IMR-90 (cell line): ENCODE measurements around the gene ADCY2. TPM values are rescaled to one million over a fixed set of nuclear protein-coding genes. Genes with fewer than 3 reads are reported as not detected.

Experiments
- ATAC-seq: fragments of 200-7000 bp; cut with Tn5 transposase; 2 replicates; pipeline ENCODE4 v1.9.1; 2020; ENCODE audit warnings: low read depth, mild to moderate bottlenecking, moderate library complexity
- BruUV-seq: library from RNA; stranded (reverse); fragments of 400-500 nt; replicated peaks from 2 replicates; lab custom pipeline; 2021; lab: Mats Ljungman, UMichigan
- CTCF ChIA-PET: fragments of 300-600 bp; formaldehyde crosslinking; extraction: SDS; loops from one replicate; lab custom pipeline; 2021; ENCODE audit warnings: antibody characterized with exemption; lab: Yijun Ruan, JAX
- POLR2A ChIA-PET: fragments of 300-600 bp; sonication (Branson Sonifier 250); formaldehyde crosslinking; loops from one replicate; lab custom pipeline; 2022; ENCODE audit warnings: antibody characterized with exemption; ENCODE audit not compliant: unreplicated experiment; lab: Charles Lee
- DNase-seq: peaks from one replicate; pipeline ENCODE4 v3.0.0; 2013
- H2AFZ ChIP-seq: replicated peaks from 2 replicates; pipeline ENCODE3; 2013; ENCODE audit warnings: low read length, mild to moderate bottlenecking; ENCODE audit not compliant: poor library complexity
- H2AK5ac ChIP-seq: 2 replicates; pipeline ENCODE4 v1.6.1; 2013; ENCODE audit warnings: low read depth, low read length, inconsistent platforms
- H2AK9ac ChIP-seq: replicated peaks from 2 replicates; pipeline ENCODE3; 2013; ENCODE audit warnings: mild to moderate bottlenecking, low read depth, low read length, moderate library complexity; ENCODE audit not compliant: poor library complexity
- H2BK120ac ChIP-seq: 2 replicates; pipeline ENCODE4 v1.6.1; 2013; ENCODE audit warnings: low read depth, low read length, inconsistent platforms
- H2BK15ac ChIP-seq: 3 replicates; pipeline ENCODE4 v1.6.1; 2013; ENCODE audit warnings: low read depth, low read length, inconsistent platforms
- H2BK20ac ChIP-seq: 2 replicates; pipeline ENCODE4 v1.6.1; 2013; ENCODE audit warnings: low read depth, mild to moderate bottlenecking, inconsistent platforms, low read length, moderate library complexity
- H2BK5ac ChIP-seq: 2 replicates; pipeline ENCODE4 v1.6.1; 2013; ENCODE audit warnings: mild to moderate bottlenecking, low read depth, low read length, inconsistent platforms; ENCODE audit not compliant: poor library complexity, severe bottlenecking
- H3K14ac ChIP-seq: replicated peaks from 2 replicates; pipeline ENCODE4 v1.6.1; 2013; ENCODE audit warnings: low read depth, low read length, inconsistent platforms
- H3K18ac ChIP-seq: 2 replicates; pipeline ENCODE4 v1.6.1; 2013; ENCODE audit warnings: low read depth, low read length, control low read depth
- H3K23ac ChIP-seq: 2 replicates; pipeline ENCODE4 v1.6.1; 2013; ENCODE audit warnings: low read depth, low read length, inconsistent platforms
- H3K27ac ChIP-seq: 2 replicates; pipeline ENCODE4 v1.5.1; 2013; ENCODE audit warnings: mild to moderate bottlenecking, control low read depth, low read length; ENCODE audit not compliant: insufficient read depth
- H3K27me3 ChIP-seq: 2 replicates; pipeline ENCODE4 v1.6.1; 2013; ENCODE audit warnings: low read length; ENCODE audit not compliant: control insufficient read depth, insufficient read depth
- H3K36me3 ChIP-seq: 2 replicates; pipeline ENCODE4 v1.6.1; 2013; ENCODE audit warnings: low read length, mixed read lengths; ENCODE audit not compliant: control insufficient read depth, insufficient read depth
- H3K4ac ChIP-seq: 2 replicates; pipeline ENCODE4 v1.6.1; 2013; ENCODE audit warnings: low read depth, low read length, inconsistent platforms
- H3K4me1 ChIP-seq: 2 replicates; pipeline ENCODE4 v1.6.1; 2013; ENCODE audit warnings: low read length, mixed read lengths; ENCODE audit not compliant: control insufficient read depth, insufficient read depth
- H3K4me2 ChIP-seq: 2 replicates; pipeline ENCODE4 v1.6.1; 2013; ENCODE audit warnings: low read depth, mild to moderate bottlenecking, control low read depth, low read length, moderate library complexity
- H3K4me3 ChIP-seq: 2 replicates; pipeline ENCODE4 v1.5.1; 2013; ENCODE audit warnings: low read depth, mild to moderate bottlenecking, control low read depth, low read length, moderate library complexity; ENCODE audit not compliant: insufficient read depth
- H3K56ac ChIP-seq: 2 replicates; pipeline ENCODE4 v1.6.1; 2013; ENCODE audit warnings: low read length, inconsistent platforms; ENCODE audit not compliant: insufficient read depth; ENCODE audit errors: extremely low read depth
- H3K79me1 ChIP-seq, 2 experiments: 2 replicates each; pipeline ENCODE4 v1.6.1; 2013; ENCODE audit warnings: low read length in 2 of 2, inconsistent platforms in 1 of 2, low read depth in 1 of 2
- H3K9ac ChIP-seq: 2 replicates; pipeline ENCODE4 v1.6.1; 2013; ENCODE audit warnings: low read depth, low read length, control low read depth
- H3K9me1 ChIP-seq: 2 replicates; pipeline ENCODE4 v1.6.1; 2013; ENCODE audit warnings: low read length, inconsistent platforms; ENCODE audit not compliant: insufficient read depth
- H3K9me3 ChIP-seq: 2 replicates; pipeline ENCODE4 v1.6.1; 2013; ENCODE audit warnings: low read length; ENCODE audit not compliant: control insufficient read depth, insufficient read depth
- H4K20me1 ChIP-seq: 2 replicates; pipeline ENCODE4 v1.6.1; 2013; ENCODE audit warnings: low read length, inconsistent platforms; ENCODE audit not compliant: insufficient read depth
- H4K5ac ChIP-seq: 2 replicates; pipeline ENCODE4 v1.6.1; 2013; ENCODE audit warnings: mild to moderate bottlenecking, low read depth, low read length, control low read depth
- H4K8ac ChIP-seq, 2 experiments: 2 replicates each; pipeline ENCODE4 v1.6.1; 2013; ENCODE audit warnings: low read depth in 2 of 2, low read length in 2 of 2, control low read depth in 1 of 2, inconsistent platforms in 1 of 2
- H4K91ac ChIP-seq: 2 replicates; pipeline ENCODE4 v1.6.1; 2013; ENCODE audit warnings: low read depth, low read length, inconsistent platforms; ENCODE audit not compliant: insufficient read depth
- BHLHE40 ChIP-seq: fragments of 150-350 bp; IDR thresholded peaks from 2 replicates; pipeline ENCODE4 v1.6.1; 2016; ENCODE audit warnings: mild to moderate bottlenecking, low read depth, low read length
- CEBPB ChIP-seq: IDR thresholded peaks from 2 replicates; pipeline ENCODE4 v1.6.1; 2012; ENCODE audit warnings: low read depth, low read length, improper control_type of control experiment
- CHD1 ChIP-seq: IDR thresholded peaks from 2 replicates; pipeline ENCODE4 v1.6.1; 2012; ENCODE audit warnings: low read depth, low read length, improper control_type of control experiment
- CTCF ChIP-seq: conservative IDR thresholded peaks from 2 replicates; pipeline ENCODE4 v1.5.1; 2012; ENCODE audit warnings: mild to moderate bottlenecking, low read depth, low read length, improper control_type of control experiment
- ELK1 ChIP-seq: fragments of 150-350 bp; IDR thresholded peaks from 2 replicates; pipeline ENCODE4 v1.6.1; 2016; ENCODE audit warnings: low read depth, mild to moderate bottlenecking, low read length, moderate library complexity, borderline replicate concordance
- MAZ ChIP-seq: IDR thresholded peaks from 2 replicates; pipeline ENCODE4 v1.6.1; 2012; ENCODE audit warnings: low read depth, mild to moderate bottlenecking, low read length, improper control_type of control experiment, moderate library complexity, borderline replicate concordance
- MXI1 ChIP-seq: IDR thresholded peaks from 2 replicates; pipeline ENCODE4 v1.6.1; 2012; ENCODE audit warnings: low read depth, mild to moderate bottlenecking, low read length, moderate library complexity, borderline replicate concordance
- NFE2L2 ChIP-seq: fragments of 150-350 bp; IDR thresholded peaks from 2 replicates; pipeline ENCODE4 v1.6.1; 2016; ENCODE audit warnings: low read depth, mild to moderate bottlenecking, low read length
- POLR2A ChIP-seq: IDR thresholded peaks from 2 replicates; pipeline ENCODE4 v1.6.1; 2012; ENCODE audit warnings: mild to moderate bottlenecking, low read depth, low read length
- RAD21 ChIP-seq: IDR thresholded peaks from 2 replicates; pipeline ENCODE4 v1.6.1; 2012; ENCODE audit warnings: low read length, improper control_type of control experiment
- RCOR1 ChIP-seq: IDR thresholded peaks from 2 replicates; pipeline ENCODE4 v1.6.1; 2012; ENCODE audit warnings: mild to moderate bottlenecking, low read length, improper control_type of control experiment; ENCODE audit not compliant: insufficient replicate concordance
- SMC3 ChIP-seq: fragments of 150-350 bp; IDR thresholded peaks from 2 replicates; pipeline ENCODE4 v1.6.1; 2016; ENCODE audit warnings: low read depth, mild to moderate bottlenecking, antibody characterized with exemption, low read length, moderate library complexity
- USF2 ChIP-seq: fragments of 150-350 bp; IDR thresholded peaks from 2 replicates; pipeline ENCODE4 v1.6.1; 2017; ENCODE audit warnings: mild to moderate bottlenecking, antibody characterized with exemption, low read length, low read depth
- WGBS, 2 experiments: methylation state at CpG; one replicate each; pipeline versions ENCODE4 v1.1.5 to v1.1.7; 2013; ENCODE audit warnings: missing lambda C conversion rate in 2 of 2; ENCODE audit not compliant: insufficient read length in 1 of 2; ENCODE audit errors: extremely low coverage in 2 of 2; 5-methylcytosine and 5-hydroxymethylcytosine counted together
- dilution Hi-C: fragments of 300-500 bp; cut with HindIII; formaldehyde crosslinking; loops from one replicate; pipeline ENCODE4 v1.14.3; 2018; ENCODE audit warnings: low sequenced_read_pairs; ENCODE audit not compliant: unreplicated experiment
- in situ Hi-C: fragments of 300-500 bp; cut with MboI; formaldehyde crosslinking; loops from 3 replicates; pipeline ENCODE4 v1.14.3; 2019; ENCODE audit warnings: low sequenced_read_pairs, inconsistent platforms, mixed read lengths
- intact Hi-C: fragments of 100-400 bp; cut with micrococcal nuclease; formaldehyde crosslinking; loops from 2 replicates; pipeline ENCODE4 v1.10.0; 2022
- polyA plus RNA-seq, 3 experiments: library from polyadenylated mRNA; depleted of rRNA; stranded (reverse); fragments of >200 nt; gene quantifications; 2 replicates each; pipeline ENCODE4 v1.2.3, GENCODE V29; 2012; ENCODE audit warnings: low replicate concordance in 1 of 3
- total RNA-seq: library from RNA; depleted of rRNA; stranded (reverse); fragments of >200 nt; gene quantifications from 2 replicates; pipeline ENCODE4 v1.2.3, GENCODE V29; 2012

Gene ADCY2
- total and polyA plus RNA-seq, 2 of the 4 experiments (the other 2 are of a cell fraction), result not detected

- TF ChIP-seq BHLHE40, result no peak
Measured at GRCh38 chr5:7391814-7392692, 3.9 kb upstream of the ADCY2 start (continued).

GRCh38 chr5:7392693-7393024 is 3.3 kb upstream of the ADCY2 start:
- dilution Hi-C loops, result no loop called here
- no TSS peak for BruUV-seq
- TF ChIP-seq NFE2L2, result no peak
- TF ChIP-seq USF2, result no peak
- no peak for TF ChIP-seq ELK1
- TF ChIP-seq SMC3, result no peak
- TF ChIP-seq CHD1, result no peak
- no peak for TF ChIP-seq CTCF
- TF ChIP-seq MAZ, result no peak
- no peak for TF ChIP-seq POLR2A
- no peak for TF ChIP-seq RAD21
- no peak for TF ChIP-seq RCOR1
- no peak for TF ChIP-seq CEBPB
- TF ChIP-seq MXI1, result no peak
- no peak for TF ChIP-seq BHLHE40

More at GRCh38 chr5:7392693-7393024, 3.3 kb upstream of the ADCY2 start:
- no peaks in the 10 kb centered on the region; the same call in 1 of the 2 replicates for H3K27me3 ChIP-seq
- no peak overlapping the region for H4K91ac ChIP-seq
- H4K8ac ChIP-seq, result no peak overlapping the region
- no peak overlapping the region for H3K9ac ChIP-seq
- no peak for DNase-seq
- no peak overlapping the region for H3K4me2 ChIP-seq
- no peak overlapping the region for H2AK9ac ChIP-seq
- no peak overlapping the region for H3K4me3 ChIP-seq
- H3K56ac ChIP-seq, result no peak overlapping the region
- no peak overlapping the region for H2AFZ ChIP-seq
- H3K4me1 ChIP-seq, result no peaks in the 10 kb centered on the region
- no peak overlapping the region for H2BK5ac ChIP-seq
- CTCF ChIA-PET, result no interaction called here
- no peak for ATAC-seq
- H4K5ac ChIP-seq, result no peak overlapping the region
- H3K27ac ChIP-seq, result no peak overlapping the region
- H3K36me3 ChIP-seq, result no peaks in the 10 kb centered on the region
- H2BK20ac ChIP-seq, result no peak overlapping the region
- no peaks in the 10 kb centered on the region for H4K20me1 ChIP-seq
- H3K79me1 ChIP-seq, result no peaks in the 10 kb centered on the region
- H3K9me3 ChIP-seq, result peaks cover 14% of the 10 kb centered on the region; the same call in 1 of the 2 replicates
- no peak overlapping the region for H2BK120ac ChIP-seq
- in situ Hi-C loops (no loop called here), intact Hi-C loops (no loop called here)
- no peak overlapping the region for H3K14ac ChIP-seq
- no peak overlapping the region for H3K18ac ChIP-seq
- no peak overlapping the region for H2AK5ac ChIP-seq
- no peak overlapping the region for H2BK15ac ChIP-seq
- H3K4ac ChIP-seq, result no peak overlapping the region
- POLR2A ChIA-PET, result no interaction called here
- H3K9me1 ChIP-seq, result no peaks in the 10 kb centered on the region
- WGBS, 2 experiments, result no CpG with 5 or more reads among the region's 3 CpGs
- no peak overlapping the region for H3K23ac ChIP-seq
